Measurements from ENCODE around the gene CCT4. TPM values are rescaled to one million over a fixed set of nuclear protein-coding genes. Genes with fewer than 3 reads are reported as not detected.

Gene CCT4
- total and polyA plus RNA-seq, 2 donors from 2014 or later: 99.3 to 121 TPM

DNA sequence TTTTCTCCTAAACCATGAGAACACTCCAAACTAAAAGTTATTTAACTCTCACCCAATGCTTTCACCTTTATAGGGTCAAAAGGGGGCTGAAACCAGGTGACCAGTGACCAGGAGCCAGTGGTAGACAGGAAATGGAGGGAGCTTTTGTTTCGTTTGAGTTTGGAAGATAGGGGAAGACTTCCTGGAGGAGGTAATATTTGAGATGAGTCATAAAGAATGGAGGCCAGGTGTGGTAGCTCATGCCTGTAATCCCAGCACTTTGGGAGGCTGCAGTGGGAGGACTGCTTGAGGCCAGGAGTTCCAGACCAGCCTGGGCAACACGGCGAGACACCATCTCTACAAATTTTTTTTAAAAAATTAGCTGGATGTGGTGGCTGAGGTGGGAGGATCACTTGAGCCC lies 43.1 kb downstream of the CCT4 start:
- H3K27ac ChIP-seq (ENCODE audit: low read depth in 2 of 2, low read length in 2 of 2): no peak overlapping the region
- no peak overlapping the region for H3K9ac ChIP-seq (ENCODE audit: low read length in 3 of 3)
- H3K4me3 ChIP-seq (ENCODE audit: low read length in 3 of 3): no peak overlapping the region
- H3K4me1 ChIP-seq (ENCODE audit: control insufficient read depth in 2 of 3, insufficient read depth in 2 of 3, low read depth in 1 of 3, low read length in 3 of 3): no peaks in the 10 kb centered on the region
- FAIRE-seq (no peak), DNase-seq (no peak)
- peaks cover 0 to 7% (median 5%) of the 10 kb centered on the region in 3 donors for H3K36me3 ChIP-seq (ENCODE audit: control insufficient read depth in 2 of 3, insufficient read depth in 3 of 3, low read length in 3 of 3)
- intact Hi-C loops (cut with DNase I): no loop called here
- H3K9me3 ChIP-seq (ENCODE audit: control insufficient read depth in 2 of 3, insufficient read depth in 1 of 3, low read length in 3 of 3): no peaks in the 10 kb centered on the region
- no peaks in the 10 kb centered on the region for H3K27me3 ChIP-seq (ENCODE audit: control insufficient read depth, insufficient read depth, low read length)
- TF ChIP-seq, protein P1, sequence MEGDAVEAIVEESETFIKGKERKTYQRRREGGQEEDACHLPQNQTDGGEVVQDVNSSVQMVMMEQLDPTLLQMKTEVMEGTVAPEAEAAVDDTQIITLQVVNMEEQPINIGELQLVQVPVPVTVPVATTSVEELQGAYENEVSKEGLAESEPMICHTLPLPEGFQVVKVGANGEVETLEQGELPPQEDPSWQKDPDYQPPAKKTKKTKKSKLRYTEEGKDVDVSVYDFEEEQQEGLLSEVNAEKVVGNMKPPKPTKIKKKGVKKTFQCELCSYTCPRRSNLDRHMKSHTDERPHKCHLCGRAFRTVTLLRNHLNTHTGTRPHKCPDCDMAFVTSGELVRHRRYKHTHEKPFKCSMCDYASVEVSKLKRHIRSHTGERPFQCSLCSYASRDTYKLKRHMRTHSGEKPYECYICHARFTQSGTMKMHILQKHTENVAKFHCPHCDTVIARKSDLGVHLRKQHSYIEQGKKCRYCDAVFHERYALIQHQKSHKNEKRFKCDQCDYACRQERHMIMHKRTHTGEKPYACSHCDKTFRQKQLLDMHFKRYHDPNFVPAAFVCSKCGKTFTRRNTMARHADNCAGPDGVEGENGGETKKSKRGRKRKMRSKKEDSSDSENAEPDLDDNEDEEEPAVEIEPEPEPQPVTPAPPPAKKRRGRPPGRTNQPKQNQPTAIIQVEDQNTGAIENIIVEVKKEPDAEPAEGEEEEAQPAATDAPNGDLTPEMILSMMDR (IDR thresholded peaks at IDR 0.05; ENCODE audit: borderline replicate concordance, extremely low read depth, insufficient read depth): no peak

DNA sequence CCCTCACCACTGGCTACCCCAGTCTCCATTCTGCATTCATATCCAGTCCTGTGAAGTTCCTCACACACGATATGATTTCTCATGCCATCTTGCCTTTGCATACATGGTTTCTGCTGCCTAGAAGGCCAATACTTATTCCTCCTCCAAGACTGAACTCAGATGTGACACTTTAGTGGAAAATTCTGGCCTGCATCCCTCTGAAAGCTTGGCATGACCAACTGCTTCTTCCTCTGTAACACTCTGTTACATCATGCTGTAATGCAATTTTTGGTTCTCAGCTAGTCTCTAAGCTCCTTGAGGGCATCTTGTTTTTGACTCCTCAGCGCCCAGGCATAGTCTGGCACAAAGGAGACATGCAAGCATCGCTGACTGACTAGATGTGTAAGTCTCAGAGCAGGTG lies 47.2 kb downstream of the CCT4 start:
- Histone ChIP-seq H3K9ac (ENCODE audit: low read length in 3 of 3) (no peak overlapping the region), H3K27me3 (ENCODE audit: control insufficient read depth, insufficient read depth, low read length) (no peaks in the 10 kb centered on the region), H3K4me3 (ENCODE audit: low read length in 3 of 3) (no peak overlapping the region), H3K36me3 (ENCODE audit: control insufficient read depth in 2 of 3, insufficient read depth in 3 of 3, low read length in 3 of 3) (peaks cover 0 to 7% (median 5%) of the 10 kb centered on the region in 3 donors), H3K4me1 (ENCODE audit: control insufficient read depth in 2 of 3, insufficient read depth in 2 of 3, low read depth in 1 of 3, low read length in 3 of 3) (no peaks in the 10 kb centered on the region), H3K9me3 (ENCODE audit: control insufficient read depth in 2 of 3, insufficient read depth in 1 of 3, low read length in 3 of 3) (no peaks in the 10 kb centered on the region), H3K27ac (ENCODE audit: low read depth in 2 of 2, low read length in 2 of 2) (no peak overlapping the region)
- no peak for DNase-seq
- FAIRE-seq: no peak
- intact Hi-C loops (cut with DNase I): no loop called here
- TF ChIP-seq, protein P1 (IDR thresholded peaks at IDR 0.05; ENCODE audit: borderline replicate concordance, extremely low read depth, insufficient read depth): no peak

DNA sequence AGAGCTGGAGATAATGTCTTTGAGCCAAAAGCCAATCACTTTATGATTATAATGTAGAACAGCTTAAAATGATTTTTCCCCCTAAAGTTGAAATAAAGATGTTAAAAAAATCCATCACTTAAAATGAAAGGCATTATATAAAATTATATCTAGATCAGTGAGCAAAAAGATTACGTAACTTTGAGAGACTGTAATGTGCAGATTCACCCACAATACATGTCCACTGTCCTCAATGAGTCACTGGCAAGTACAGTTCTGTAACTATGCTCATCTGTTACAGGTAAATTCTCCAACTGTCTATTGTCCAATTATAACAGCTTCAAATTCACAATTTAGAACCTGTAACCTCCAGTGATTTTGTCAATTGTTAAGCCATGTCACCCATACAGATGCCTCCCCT lies 53.6 kb downstream of the CCT4 start:
- H3K36me3 ChIP-seq (ENCODE audit: control insufficient read depth in 2 of 3, insufficient read depth in 3 of 3, low read length in 3 of 3): no peaks in the 10 kb centered on the region
- no peak for FAIRE-seq

More for the DNA sequence above, 53.6 kb downstream of the CCT4 start:
- Histone ChIP-seq H3K27me3 (ENCODE audit: control insufficient read depth, insufficient read depth, low read length) (no peaks in the 10 kb centered on the region), H3K9me3 (ENCODE audit: control insufficient read depth in 2 of 3, insufficient read depth in 1 of 3, low read length in 3 of 3) (no peaks in the 10 kb centered on the region), H3K4me3 (ENCODE audit: low read length in 3 of 3) (no peak overlapping the region), H3K4me1 (ENCODE audit: control insufficient read depth in 2 of 3, insufficient read depth in 2 of 3, low read depth in 1 of 3, low read length in 3 of 3) (no peaks in the 10 kb centered on the region), H3K9ac (ENCODE audit: low read length in 3 of 3) (no peak overlapping the region), H3K27ac (ENCODE audit: low read depth in 2 of 2, low read length in 2 of 2) (no peak overlapping the region)
- TF ChIP-seq, protein P1 (IDR thresholded peaks at IDR 0.05; ENCODE audit: borderline replicate concordance, extremely low read depth, insufficient read depth): no peak
- intact Hi-C loops (cut with DNase I): no loop called here
- DNase-seq: no peak

Measured in kidney (tissue), 14 donors.